Caco-2 (cell line): ENCODE results near the gene ZNF407. TPM values are rescaled to one million over a fixed set of nuclear protein-coding genes. Genes with fewer than 3 reads are reported as not detected.

Experiments used
- BruUV-seq: library from RNA; stranded (reverse); fragments of 400-500 nt; replicated peaks from 2 replicates; lab custom pipeline; 2021; lab: Mats Ljungman, UMichigan
- CTCF ChIA-PET: fragments of 300-600 bp; sonication (Branson Sonifier 250); formaldehyde crosslinking; loops from one replicate; lab custom pipeline; 2022; ENCODE audit warnings: antibody characterized with exemption; lab: Charles Lee
- POLR2A ChIA-PET: fragments of 300-600 bp; sonication (Branson Sonifier 250); formaldehyde crosslinking; loops from one replicate; lab custom pipeline; 2022; ENCODE audit warnings: antibody characterized with exemption; lab: Charles Lee
- DNase-seq, 2 experiments: peaks; one replicate each; pipeline versions ENCODE4 v3.0.0 to v3.0.0-alpha.2; 2020 to 2022
- H3K27me3 ChIP-seq: replicated peaks from 2 replicates; pipeline ENCODE4 v1.6.0; 2011; ENCODE audit warnings: low read length; ENCODE audit not compliant: control insufficient read depth, insufficient read depth
- H3K36me3 ChIP-seq: 2 replicates; pipeline ENCODE4 v1.5.1; 2011; ENCODE audit warnings: low read length; ENCODE audit not compliant: control insufficient read depth, insufficient read depth
- H3K4me1 ChIP-seq: fragments of 250-450 bp; sonication (Bioruptor Pico); 2 replicates; pipeline ENCODE4 v1.5.1; 2020; ENCODE audit warnings: mild to moderate bottlenecking
- H3K4me3 ChIP-seq: 2 replicates; pipeline ENCODE4 v1.5.1; 2011; ENCODE audit warnings: low read depth, mild to moderate bottlenecking, control low read depth, low read length
- H3K9me3 ChIP-seq: fragments of 250-450 bp; sonication (Bioruptor Pico); 2 replicates; pipeline ENCODE4 v1.5.1; 2020; ENCODE audit warnings: mild to moderate bottlenecking, moderate library complexity
- H3K27ac Mint-ChIP-seq: one replicate; pipeline ENCODE4 v1.8.0; 2022; ENCODE audit warnings: mixed read lengths; ENCODE audit not compliant: unreplicated experiment
- H3K27me3 Mint-ChIP-seq: one replicate; pipeline ENCODE4 v1.8.0; 2022; ENCODE audit warnings: mixed read lengths; ENCODE audit not compliant: insufficient read depth, unreplicated experiment
- H3K36me3 Mint-ChIP-seq: one replicate; pipeline ENCODE4 v1.8.0; 2022; ENCODE audit warnings: mild to moderate bottlenecking, mixed read lengths; ENCODE audit not compliant: insufficient read depth, unreplicated experiment
- H3K4me1 Mint-ChIP-seq: one replicate; pipeline ENCODE4 v1.8.0; 2022; ENCODE audit warnings: low read depth, mixed read lengths; ENCODE audit not compliant: unreplicated experiment
- H3K4me3 Mint-ChIP-seq: one replicate; pipeline ENCODE4 v1.8.0; 2022; ENCODE audit warnings: mild to moderate bottlenecking, moderate library complexity, mixed read lengths; ENCODE audit not compliant: unreplicated experiment
- H3K9me3 Mint-ChIP-seq: one replicate; pipeline ENCODE4 v1.8.0; 2022; ENCODE audit warnings: mixed read lengths; ENCODE audit not compliant: unreplicated experiment
- CTCF ChIP-seq, 2 experiments: fragments of 200-600 bp in 1 of 2; IDR thresholded peaks; 1 replicate in 1 of 2; 2 replicates in 1 of 2; pipeline versions ENCODE4 v1.5.1 to v1.8.0; 2011 to 2022; ENCODE audit warnings: antibody characterized with exemption in 1 of 2, control low read depth in 1 of 2, inconsistent platforms in 1 of 2, low read depth in 1 of 2, low read length in 1 of 2, mild to moderate bottlenecking in 1 of 2, moderate library complexity in 1 of 2; ENCODE audit not compliant: insufficient read depth in 1 of 2, severe bottlenecking in 1 of 2, unreplicated experiment in 1 of 2
- intact Hi-C: fragments of 100-400 bp; cut with micrococcal nuclease; formaldehyde crosslinking; loops from one replicate; pipeline ENCODE4 v1.10.0; 2022; ENCODE audit not compliant: unreplicated experiment
- total RNA-seq: library from RNA; stranded (reverse); gene quantifications from 2 replicates; pipeline ENCODE4 v1.2.3, GENCODE V29; 2022

The ZNF407 gene
- total RNA-seq, 1 experiment from 2014 or later = 4.7 TPM

DNA sequence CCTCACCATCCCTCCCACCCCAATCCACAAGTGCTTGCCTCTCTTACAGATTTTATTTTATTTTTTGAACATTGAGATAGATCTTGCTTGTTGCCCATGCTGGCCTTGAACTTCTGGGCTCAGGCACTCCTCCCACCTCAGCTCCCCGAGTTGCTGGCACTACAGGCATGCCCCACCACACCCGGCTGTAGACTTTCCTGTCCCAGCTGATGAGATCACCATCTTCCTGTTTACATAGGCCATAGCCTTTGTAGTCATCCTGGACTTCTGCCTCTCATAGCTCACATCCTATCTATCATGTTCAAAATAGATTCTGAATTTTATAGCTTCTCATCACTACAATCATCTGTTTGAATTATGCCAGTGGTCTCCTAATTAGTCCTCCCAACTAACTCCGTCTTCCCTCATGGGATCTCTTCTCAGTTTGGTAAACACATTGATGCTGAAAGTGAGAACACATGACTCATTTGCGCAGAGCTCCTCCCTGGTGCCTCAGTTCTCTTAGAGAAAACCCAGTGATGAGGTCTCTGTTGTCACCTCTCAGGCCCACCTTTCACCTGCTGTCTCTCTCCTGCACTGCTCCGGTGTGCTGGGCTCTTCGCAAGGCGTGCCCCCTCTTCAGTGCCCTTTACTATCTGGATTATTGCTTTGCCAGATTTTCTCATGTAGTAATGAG is 243.0 kb downstream of the ZNF407 start:
- Mint-ChIP-seq H3K9me3 (no peaks in the 10 kb centered on the region), H3K27me3 (no peaks in the 10 kb centered on the region), H3K4me3 (no peak overlapping the region), H3K36me3 (peaks cover 6% of the 10 kb centered on the region), H3K4me1 (peaks cover 17% of the 10 kb centered on the region), H3K27ac (no peak overlapping the region)
- H3K36me3 ChIP-seq = no peaks in the 10 kb centered on the region
- intact Hi-C loops = no loop called here
- H3K9me3 ChIP-seq = no peaks in the 10 kb centered on the region
- no peak for TF ChIP-seq CTCF (IDR thresholded peaks at IDR 0.05; ENCODE audit: insufficient read depth in 1 of 2, low read depth in 1 of 2, low read length in 1 of 2, severe bottlenecking in 1 of 2, unreplicated experiment in 1 of 2)
- no peak overlapping the region for H3K4me3 ChIP-seq
- ChIA-PET POLR2A (no interaction called here), CTCF (no interaction called here)
- no peak for DNase-seq
- H3K4me1 ChIP-seq = peaks cover 8% of the 10 kb centered on the region; the same call in 1 of the 2 replicates
- no TSS peak for BruUV-seq
- no peaks in the 10 kb centered on the region for H3K27me3 ChIP-seq

DNA sequence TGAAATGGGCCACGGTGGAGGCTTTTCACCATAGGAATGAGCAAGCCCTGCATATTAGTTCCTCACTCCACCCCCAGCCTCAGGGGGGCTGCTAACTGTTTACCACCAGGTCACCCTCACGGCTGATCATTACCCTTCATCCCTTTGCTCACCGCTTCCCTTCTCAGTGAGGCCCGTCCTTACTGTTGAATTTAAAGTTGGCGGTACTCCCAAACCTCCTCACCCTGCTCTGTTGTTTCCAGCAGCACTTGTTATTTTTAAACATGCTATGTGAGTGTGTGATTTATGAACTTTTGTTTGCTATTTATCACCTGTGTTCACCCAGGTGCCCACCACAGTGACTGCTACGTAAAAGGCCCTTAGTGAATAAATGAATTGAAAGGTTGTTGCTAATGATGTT is 243.6 kb downstream of the ZNF407 start:
- DNase-seq = no peak

DNA sequence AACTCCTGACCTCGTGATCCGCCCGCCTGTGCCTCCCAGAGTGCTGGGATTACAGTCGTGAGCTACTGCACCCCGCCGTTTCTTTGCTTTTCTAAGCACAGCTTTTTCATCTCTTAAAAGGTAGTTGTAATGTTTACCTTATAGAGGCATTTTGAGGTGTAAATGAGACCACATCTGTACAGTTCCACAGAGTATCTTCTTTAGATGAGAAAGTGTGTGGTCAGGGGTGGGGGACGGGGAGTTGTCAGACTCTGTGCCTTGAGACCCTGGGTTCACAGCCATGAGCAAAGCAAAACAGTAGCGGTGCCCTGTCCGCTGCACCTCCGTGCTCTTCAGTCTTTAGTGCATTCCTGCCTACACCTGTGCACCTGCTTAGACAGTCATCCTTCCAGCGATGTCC is 251.6 kb downstream of the ZNF407 start:
- no peak overlapping the region for H3K27ac Mint-ChIP-seq
- Histone ChIP-seq H3K4me1 (no peaks in the 10 kb centered on the region), H3K36me3 (no peaks in the 10 kb centered on the region), H3K4me3 (no peak overlapping the region), H3K27me3 (no peaks in the 10 kb centered on the region), H3K9me3 (no peaks in the 10 kb centered on the region)
- no peaks in the 10 kb centered on the region for H3K27me3 Mint-ChIP-seq
- ChIA-PET POLR2A (no interaction called here), CTCF (no interaction called here)
- BruUV-seq = no TSS peak
- no peaks in the 10 kb centered on the region for H3K9me3 Mint-ChIP-seq
- no peak for DNase-seq
- no peaks in the 10 kb centered on the region for H3K36me3 Mint-ChIP-seq
- intact Hi-C loops = no loop called here
- no peak for TF ChIP-seq CTCF (IDR thresholded peaks at IDR 0.05; ENCODE audit: insufficient read depth in 1 of 2, low read depth in 1 of 2, low read length in 1 of 2, severe bottlenecking in 1 of 2, unreplicated experiment in 1 of 2)
- H3K4me3 Mint-ChIP-seq = no peak overlapping the region
- no peaks in the 10 kb centered on the region for H3K4me1 Mint-ChIP-seq

More for the DNA sequence above, 243.6 kb downstream of the ZNF407 start:
- H3K4me3 Mint-ChIP-seq = no peak overlapping the region
- no peaks in the 10 kb centered on the region for H3K36me3 ChIP-seq
- no TSS peak for BruUV-seq
- H3K4me1 Mint-ChIP-seq = peaks cover 13% of the 10 kb centered on the region
- H3K27me3 ChIP-seq = no peaks in the 10 kb centered on the region
- intact Hi-C loops = no loop called here
- no peak overlapping the region for H3K4me3 ChIP-seq
- ChIA-PET POLR2A (no interaction called here), CTCF (no interaction called here)
- no peak for TF ChIP-seq CTCF (IDR thresholded peaks at IDR 0.05; ENCODE audit: insufficient read depth in 1 of 2, low read depth in 1 of 2, low read length in 1 of 2, severe bottlenecking in 1 of 2, unreplicated experiment in 1 of 2)
- H3K27me3 Mint-ChIP-seq = no peaks in the 10 kb centered on the region
- no peak overlapping the region for H3K27ac Mint-ChIP-seq
- no peaks in the 10 kb centered on the region for H3K9me3 ChIP-seq
- no peaks in the 10 kb centered on the region for H3K9me3 Mint-ChIP-seq
- H3K4me1 ChIP-seq = peaks cover 6% of the 10 kb centered on the region; the same call in 1 of the 2 replicates
- H3K36me3 Mint-ChIP-seq = peaks cover 6% of the 10 kb centered on the region
